ENCODE measurements around the gene RSPH6A. TPM values are rescaled to one million over a fixed set of nuclear protein-coding genes. Genes with fewer than 3 reads are reported as not detected.
A peak's percentile ranks its signal among the peaks of the same experiment; 100 is the strongest.

The RSPH6A gene
- polyA plus RNA-seq, 3 donors = not detected

DNA sequence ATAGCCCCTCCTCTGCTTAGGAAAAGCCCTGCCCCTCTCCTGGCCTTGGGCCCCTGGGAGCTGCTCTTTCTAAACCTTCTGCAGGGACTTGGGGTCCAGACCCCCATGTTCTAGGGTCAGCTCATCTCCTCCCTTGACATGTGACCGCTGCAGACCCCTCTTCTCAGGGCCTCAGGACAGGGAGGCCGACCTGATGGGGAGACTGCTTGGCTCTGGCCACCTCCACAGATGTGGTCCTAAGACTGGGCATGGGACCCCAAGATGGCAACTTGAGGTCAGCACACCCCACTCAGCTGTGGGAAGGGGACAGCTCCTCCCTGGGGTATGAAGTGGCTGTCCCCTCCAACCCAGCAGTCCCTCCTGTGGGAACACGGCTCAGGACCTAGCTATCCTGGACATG is 42.2 kb downstream of the RSPH6A start:
- intact Hi-C loops (cut with micrococcal nuclease) = no loop called here
- 83% methylated on average over 1 of the region's 3 CpGs for WGBS (ENCODE audit: insufficient coverage)
- no peak for TF ChIP-seq CTCF (IDR thresholded peaks at IDR 0.05)
- DNase-seq = no peak
- Histone ChIP-seq H3K79me2 (ENCODE audit: insufficient read depth, low read length) (no peaks in the 10 kb centered on the region), H3K27ac (ENCODE audit: low read depth in 1 of 2, low read length in 2 of 2) (no peak overlapping the region), H3K9me3 (replicated peaks in 1 of 2; ENCODE audit: control insufficient read depth in 1 of 2, insufficient read depth in 1 of 2, low read length in 2 of 2) (peaks cover 6 to 13% of the 10 kb centered on the region in 2 donors), H3K4me1 (ENCODE audit: control insufficient read depth in 1 of 2, insufficient read depth in 2 of 2, low read length in 2 of 2) (peaks cover 24 to 31% of the 10 kb centered on the region in 2 donors), H3K9ac (ENCODE audit: insufficient read depth, low read length, poor library complexity, severe bottlenecking) (no peak overlapping the region), H2AFZ (ENCODE audit: insufficient read depth, low read depth, low read length, poor library complexity, severe bottlenecking) (no peak overlapping the region), H3K36me3 (replicated peaks in 1 of 2; ENCODE audit: control insufficient read depth in 1 of 2, insufficient read depth in 2 of 2, low read length in 2 of 2) (no peaks in the 10 kb centered on the region), H3K27me3 (ENCODE audit: control insufficient read depth in 2 of 2, insufficient read depth in 2 of 2, low read length in 2 of 2) (peaks cover 54 to 85% of the 10 kb centered on the region in 2 donors), H4K20me1 (ENCODE audit: insufficient read depth, low read length) (peaks cover 60% of the 10 kb centered on the region), H3K4me2 (replicated peaks; ENCODE audit: extremely low read depth, low read length, poor library complexity, severe bottlenecking) (no peak overlapping the region), H3K4me3 (replicated peaks in 1 of 3; ENCODE audit: low read depth in 2 of 3, low read length in 3 of 3) (no peak overlapping the region)
- H3K27me3 Mint-ChIP-seq (ENCODE audit: low read depth in 3 of 3) = peaks cover 75 to 99% (median 79%) of the 10 kb centered on the region in 3 donors
- H3K27ac Mint-ChIP-seq = no peak overlapping the region
- H3K4me3 Mint-ChIP-seq = peak overlapping the region in 1 of 2 donors; percentile 81
- H3K9me3 Mint-ChIP-seq = peaks cover 0 to 31% (median 18%) of the 10 kb centered on the region in 7 donors
- peaks cover 10 to 12% of the 10 kb centered on the region in 2 donors for H3K36me3 Mint-ChIP-seq
- peaks cover 22% of the 10 kb centered on the region for H3K4me1 Mint-ChIP-seq

DNA sequence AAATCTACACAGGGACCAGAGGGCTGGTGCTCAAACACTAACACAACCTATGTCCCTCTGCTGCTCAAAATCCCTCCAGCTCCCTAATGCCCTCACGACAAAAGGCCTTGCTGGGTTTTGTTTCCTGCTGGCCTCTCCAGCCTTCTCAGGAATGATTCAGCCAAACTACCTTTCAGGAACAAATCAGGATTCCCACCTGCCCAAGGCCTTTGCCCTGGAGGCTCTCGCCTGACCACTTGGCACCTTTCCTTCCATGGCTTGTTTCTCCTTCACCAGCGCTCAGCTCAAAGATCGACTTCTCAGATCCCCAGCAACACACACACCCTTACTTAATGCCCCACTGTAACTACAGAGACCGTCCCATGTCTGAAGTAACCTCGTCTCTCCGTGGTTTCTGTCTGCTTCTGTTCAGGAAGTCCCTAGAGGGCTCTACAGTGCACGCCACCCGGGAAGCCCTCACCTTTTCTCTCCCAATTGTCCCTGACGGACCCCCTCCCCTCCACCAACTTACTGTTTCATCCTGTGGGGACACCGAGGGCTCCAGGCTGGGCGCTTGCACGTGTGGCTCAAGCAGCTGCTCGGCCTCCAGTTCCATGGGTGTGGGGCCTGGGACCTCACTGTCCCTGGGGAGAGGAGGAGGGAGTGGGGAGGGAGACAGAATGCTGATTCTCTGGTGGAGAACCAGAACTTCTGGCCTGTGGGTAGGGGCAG is 42.8 kb downstream of the RSPH6A start:
- H3K9ac ChIP-seq (ENCODE audit: insufficient read depth, low read length, poor library complexity, severe bottlenecking) = no peak overlapping the region
- peaks cover 22% of the 10 kb centered on the region for H3K4me1 Mint-ChIP-seq
- H3K79me2 ChIP-seq (ENCODE audit: insufficient read depth, low read length) = no peaks in the 10 kb centered on the region
- peaks cover 27 to 35% of the 10 kb centered on the region in 2 donors for H3K4me1 ChIP-seq (ENCODE audit: control insufficient read depth in 1 of 2, insufficient read depth in 2 of 2, low read length in 2 of 2)
- H3K27me3 Mint-ChIP-seq (ENCODE audit: low read depth in 3 of 3) = peaks cover 74 to 99% (median 78%) of the 10 kb centered on the region in 3 donors
- H3K36me3 ChIP-seq (replicated peaks in 1 of 2; ENCODE audit: control insufficient read depth in 1 of 2, insufficient read depth in 2 of 2, low read length in 2 of 2) = no peaks in the 10 kb centered on the region
- peak overlapping the region in 1 of 7 donors; percentile 10 for H3K27ac Mint-ChIP-seq
- H3K9me3 ChIP-seq (replicated peaks in 1 of 2; ENCODE audit: control insufficient read depth in 1 of 2, insufficient read depth in 1 of 2, low read length in 2 of 2) = peaks cover 6 to 13% of the 10 kb centered on the region in 2 donors
- TF ChIP-seq CTCF (IDR thresholded peaks at IDR 0.05) = no peak
- H3K9me3 Mint-ChIP-seq = peaks cover 0 to 29% (median 18%) of the 10 kb centered on the region in 7 donors
- peak overlapping the region in 1 of 2 donors; percentile 81 for H3K4me3 Mint-ChIP-seq
- no peak overlapping the region for H3K4me3 ChIP-seq (replicated peaks in 1 of 3; ENCODE audit: low read depth in 2 of 3, low read length in 3 of 3)
- H3K36me3 Mint-ChIP-seq = peaks cover 9 to 10% of the 10 kb centered on the region in 2 donors
- peaks cover 57% of the 10 kb centered on the region for H4K20me1 ChIP-seq (ENCODE audit: insufficient read depth, low read length)
- H2AFZ ChIP-seq (ENCODE audit: insufficient read depth, low read depth, low read length, poor library complexity, severe bottlenecking) = no peak overlapping the region
- H3K27ac ChIP-seq (ENCODE audit: low read depth in 1 of 2, low read length in 2 of 2) = no peak overlapping the region
- no peak for DNase-seq
- peaks cover 59 to 85% of the 10 kb centered on the region in 2 donors for H3K27me3 ChIP-seq (ENCODE audit: control insufficient read depth in 2 of 2, insufficient read depth in 2 of 2, low read length in 2 of 2)
- H3K4me2 ChIP-seq (replicated peaks; ENCODE audit: extremely low read depth, low read length, poor library complexity, severe bottlenecking) = no peak overlapping the region
- intact Hi-C loops (cut with micrococcal nuclease) = no loop called here
- 42% methylated on average over 11 of the region's 14 CpGs for WGBS (ENCODE audit: insufficient coverage)
